ENCODE data around the gene BPIFB6. TPM values are rescaled to one million over a fixed set of nuclear protein-coding genes. Genes with fewer than 3 reads are reported as not detected.

Gene BPIFB6
- total RNA-seq, 1 donor from 2014 or later: not detected

DNA sequence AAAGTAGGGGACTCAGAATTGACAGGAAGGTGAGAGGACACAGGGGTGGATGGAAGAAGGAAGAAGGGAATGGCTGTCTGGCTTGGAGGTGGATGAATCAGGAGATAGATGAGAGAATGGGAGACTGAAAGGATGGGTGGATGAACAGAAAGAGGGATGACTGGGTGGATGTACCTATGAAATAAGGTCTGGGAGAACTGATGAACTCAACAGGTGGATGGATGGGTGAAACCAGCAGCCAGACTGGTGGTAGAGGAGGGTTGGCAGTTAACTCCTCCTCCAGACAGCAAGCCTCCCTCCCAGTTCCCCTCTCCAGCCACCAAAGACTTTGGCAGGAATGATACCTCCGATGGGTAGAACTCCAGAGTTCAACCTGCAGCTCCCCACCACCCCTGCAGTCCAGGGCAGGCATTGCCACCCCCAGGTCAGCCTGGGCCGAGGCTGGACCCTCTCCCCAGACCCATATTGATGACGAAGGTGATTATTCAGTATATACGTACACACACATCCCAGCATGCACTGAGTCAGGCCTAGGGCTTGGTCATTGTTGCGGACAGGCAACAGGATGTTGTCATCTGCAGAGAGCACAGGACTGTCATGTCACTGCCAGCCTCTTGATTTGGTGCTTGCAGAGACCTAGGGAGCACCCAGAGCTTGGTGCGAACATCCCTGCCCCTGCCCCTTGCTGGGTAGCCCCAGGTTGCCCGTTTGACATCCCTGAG is 29.2 kb upstream of the BPIFB6 start:
- no peak for ATAC-seq

- no peak for ATAC-seq
Observed at GRCh38 chr20:33004141-33004751, 27.2 kb upstream of the BPIFB6 start, which contains the start of gene SUN5. Gene SUN5, minus strand, starts transcription at chr20:33004433. Its CDS starts 93 bp downstream, at chr20:33004340.

GRCh38 chr20:33005132-33005566 is 26.3 kb upstream of the BPIFB6 start:
- ATAC-seq: no peak

GRCh38 chr20:33005908-33006775 is 25.3 kb upstream of the BPIFB6 start:
- no peak for ATAC-seq

DNA sequence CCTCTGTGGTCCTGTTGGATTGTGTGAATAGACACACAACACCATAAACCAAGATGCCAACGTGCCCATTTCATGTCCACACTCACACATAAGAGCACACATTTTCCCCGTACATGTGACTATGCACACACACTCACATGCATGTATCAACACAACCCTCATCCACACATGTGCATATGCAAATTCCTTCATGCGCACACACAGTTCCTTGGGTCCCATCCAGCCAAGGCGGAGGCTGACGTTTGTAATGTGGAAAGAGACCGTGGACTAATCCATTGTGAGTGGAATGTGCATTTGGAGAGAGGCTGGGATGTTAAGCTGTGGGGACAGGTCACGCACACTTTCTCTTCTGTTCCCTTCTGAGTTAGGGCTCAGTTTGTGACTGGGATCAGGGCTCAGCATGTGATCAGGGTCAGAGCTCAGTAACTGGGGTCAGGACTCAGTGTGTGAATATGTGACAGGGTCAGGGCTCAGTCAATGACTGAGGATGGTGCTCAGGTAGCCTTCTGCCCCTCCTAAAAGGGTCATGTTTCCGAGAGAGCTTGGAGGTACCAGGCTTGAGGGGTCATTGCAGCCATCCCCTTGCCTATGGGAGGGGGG is 24.6 kb upstream of the BPIFB6 start:
- ATAC-seq: no peak

GRCh38 chr20:33007376-33008335 is 23.8 kb upstream of the BPIFB6 start, which contains the start of gene BPIFB2:
Gene BPIFB2, plus strand, starts transcription at chr20:33007704. Its CDS starts 871 bp downstream, at chr20:33008575.
- no peak for ATAC-seq

GRCh38 chr20:33008336-33009213 is 22.9 kb upstream of the BPIFB6 start:
- no peak for ATAC-seq

DNA sequence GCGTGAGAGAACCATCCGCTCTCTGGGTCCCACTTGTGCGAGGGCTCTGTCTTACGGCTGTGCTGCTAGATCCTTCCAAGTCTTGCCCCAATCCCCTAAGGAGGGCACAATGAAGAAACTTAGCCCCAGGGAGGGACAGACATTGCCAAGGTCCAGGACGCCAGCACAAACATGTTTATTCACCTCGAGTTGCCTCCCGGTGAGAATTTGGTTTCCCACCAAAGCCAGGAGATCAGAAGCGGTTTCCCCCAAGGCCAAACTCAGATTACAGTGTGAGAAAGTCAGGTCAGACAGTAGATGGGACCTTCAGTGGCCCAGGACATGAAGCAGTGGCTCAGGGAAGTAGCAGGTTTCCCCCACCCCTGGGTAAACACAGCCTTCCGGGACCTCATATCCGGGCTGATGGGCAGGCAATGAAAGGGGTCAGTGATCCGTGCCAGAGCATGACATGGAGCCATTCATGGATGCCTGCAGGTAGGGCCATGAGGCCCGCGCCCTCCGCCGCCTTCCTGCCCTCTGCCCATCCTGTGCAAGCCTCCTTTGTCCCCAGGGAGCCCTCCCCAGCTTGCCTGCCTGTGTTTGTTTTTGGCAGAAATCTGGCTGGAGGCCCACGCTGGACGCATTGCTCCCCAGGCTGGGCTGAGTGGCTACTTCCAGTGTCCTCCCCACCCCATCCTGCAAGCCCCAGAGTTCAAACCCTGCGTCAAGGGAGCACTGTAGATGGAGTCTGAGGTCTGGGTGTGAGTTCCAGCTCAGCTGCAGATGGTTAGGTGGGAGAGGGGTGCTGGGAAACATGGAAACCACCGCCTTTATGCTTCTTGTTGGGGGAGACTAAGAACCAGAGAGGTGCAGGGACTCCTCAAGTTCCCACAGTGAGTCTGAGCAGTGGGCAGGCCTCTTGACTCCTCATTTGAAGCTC is 22.0 kb upstream of the BPIFB6 start:
- ATAC-seq: no peak

GRCh38 chr20:33010133-33010504 is 21.3 kb upstream of the BPIFB6 start:
- no peak for ATAC-seq

DNA sequence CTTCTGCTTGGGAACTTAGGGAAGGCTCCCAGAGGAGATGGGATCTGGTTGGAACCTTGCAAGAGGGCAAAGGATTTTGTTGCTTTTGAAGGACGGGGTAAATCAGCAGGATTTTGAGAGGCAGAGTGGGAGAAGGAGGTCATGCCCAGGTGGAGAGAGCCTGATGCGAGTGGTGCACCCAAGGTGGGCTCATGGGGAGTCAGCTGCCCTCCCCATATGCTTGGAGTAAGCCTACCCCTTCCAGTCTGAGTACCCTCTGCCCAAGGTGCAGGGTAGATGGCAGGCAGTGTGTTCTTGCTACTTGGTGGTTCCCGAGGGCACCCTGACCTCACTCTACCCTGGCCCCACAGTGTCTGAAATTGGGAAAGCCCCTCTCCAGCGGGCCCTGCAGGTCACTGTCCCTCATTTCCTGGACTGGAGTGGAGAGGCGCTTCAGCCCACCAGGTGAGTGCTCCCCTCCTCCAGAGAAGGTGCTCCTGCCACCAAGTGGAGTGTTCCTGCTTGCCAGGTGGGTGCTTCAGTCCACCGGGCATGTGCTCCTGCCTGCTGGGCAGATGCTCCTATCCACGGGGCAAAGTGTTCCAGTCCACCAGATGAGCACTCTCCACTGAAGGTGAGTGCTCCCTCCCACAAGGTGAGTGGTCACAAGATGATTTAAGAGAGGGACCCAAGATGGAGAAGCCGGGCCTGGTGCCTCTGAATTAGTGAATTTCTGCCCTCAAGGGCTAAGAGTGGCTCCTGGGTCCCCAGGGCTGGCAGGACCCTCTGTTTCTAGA is 20.6 kb upstream of the BPIFB6 start:
- no peak for ATAC-seq

- no peak for ATAC-seq
Observed at GRCh38 chr20:33012327-33013189, 18.9 kb upstream of the BPIFB6 start.

GRCh38 chr20:33013701-33014326 is 17.6 kb upstream of the BPIFB6 start:
- no peak for ATAC-seq

GRCh38 chr20:33014336-33015113 is 16.9 kb upstream of the BPIFB6 start:
- ATAC-seq: no peak

GRCh38 chr20:33015114-33015484 is 16.3 kb upstream of the BPIFB6 start:
- no peak for ATAC-seq

- ATAC-seq: no peak
Observed at GRCh38 chr20:33015700-33016580, 15.5 kb upstream of the BPIFB6 start.
